LNCAP (cell line): ENCODE results near the gene ALS2CL.

Experiments used
- TF ChIP-seq, protein P1 (sequence below): fragments of 450-650 bp; IDR thresholded peaks from 2 replicates; pipeline ENCODE4 v1.5.1; 2017; ENCODE audit warnings: mild to moderate bottlenecking

Gene ALS2CL

DNA sequence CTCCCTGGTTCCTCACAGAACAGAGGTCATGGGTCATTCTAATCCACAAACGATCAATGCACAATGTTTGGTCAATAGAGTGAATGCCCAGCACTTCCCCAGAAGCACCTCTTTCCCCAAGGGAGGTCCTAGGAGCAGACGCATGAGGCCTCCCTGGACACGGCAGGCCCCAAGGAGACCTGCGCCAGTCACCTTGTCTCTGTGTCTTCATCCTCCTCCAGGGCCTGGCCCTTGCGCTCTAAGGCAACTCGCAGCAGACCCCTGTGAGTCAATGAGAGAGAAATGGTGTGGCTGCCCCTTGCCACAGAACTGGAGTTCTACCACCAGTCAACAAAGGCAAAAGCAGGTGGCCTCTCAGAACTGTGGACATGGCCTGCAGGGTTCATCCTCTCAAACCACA, 18.1 kb downstream of the ALS2CL start:
- TF ChIP-seq, protein P1, sequence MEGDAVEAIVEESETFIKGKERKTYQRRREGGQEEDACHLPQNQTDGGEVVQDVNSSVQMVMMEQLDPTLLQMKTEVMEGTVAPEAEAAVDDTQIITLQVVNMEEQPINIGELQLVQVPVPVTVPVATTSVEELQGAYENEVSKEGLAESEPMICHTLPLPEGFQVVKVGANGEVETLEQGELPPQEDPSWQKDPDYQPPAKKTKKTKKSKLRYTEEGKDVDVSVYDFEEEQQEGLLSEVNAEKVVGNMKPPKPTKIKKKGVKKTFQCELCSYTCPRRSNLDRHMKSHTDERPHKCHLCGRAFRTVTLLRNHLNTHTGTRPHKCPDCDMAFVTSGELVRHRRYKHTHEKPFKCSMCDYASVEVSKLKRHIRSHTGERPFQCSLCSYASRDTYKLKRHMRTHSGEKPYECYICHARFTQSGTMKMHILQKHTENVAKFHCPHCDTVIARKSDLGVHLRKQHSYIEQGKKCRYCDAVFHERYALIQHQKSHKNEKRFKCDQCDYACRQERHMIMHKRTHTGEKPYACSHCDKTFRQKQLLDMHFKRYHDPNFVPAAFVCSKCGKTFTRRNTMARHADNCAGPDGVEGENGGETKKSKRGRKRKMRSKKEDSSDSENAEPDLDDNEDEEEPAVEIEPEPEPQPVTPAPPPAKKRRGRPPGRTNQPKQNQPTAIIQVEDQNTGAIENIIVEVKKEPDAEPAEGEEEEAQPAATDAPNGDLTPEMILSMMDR = no peak

DNA sequence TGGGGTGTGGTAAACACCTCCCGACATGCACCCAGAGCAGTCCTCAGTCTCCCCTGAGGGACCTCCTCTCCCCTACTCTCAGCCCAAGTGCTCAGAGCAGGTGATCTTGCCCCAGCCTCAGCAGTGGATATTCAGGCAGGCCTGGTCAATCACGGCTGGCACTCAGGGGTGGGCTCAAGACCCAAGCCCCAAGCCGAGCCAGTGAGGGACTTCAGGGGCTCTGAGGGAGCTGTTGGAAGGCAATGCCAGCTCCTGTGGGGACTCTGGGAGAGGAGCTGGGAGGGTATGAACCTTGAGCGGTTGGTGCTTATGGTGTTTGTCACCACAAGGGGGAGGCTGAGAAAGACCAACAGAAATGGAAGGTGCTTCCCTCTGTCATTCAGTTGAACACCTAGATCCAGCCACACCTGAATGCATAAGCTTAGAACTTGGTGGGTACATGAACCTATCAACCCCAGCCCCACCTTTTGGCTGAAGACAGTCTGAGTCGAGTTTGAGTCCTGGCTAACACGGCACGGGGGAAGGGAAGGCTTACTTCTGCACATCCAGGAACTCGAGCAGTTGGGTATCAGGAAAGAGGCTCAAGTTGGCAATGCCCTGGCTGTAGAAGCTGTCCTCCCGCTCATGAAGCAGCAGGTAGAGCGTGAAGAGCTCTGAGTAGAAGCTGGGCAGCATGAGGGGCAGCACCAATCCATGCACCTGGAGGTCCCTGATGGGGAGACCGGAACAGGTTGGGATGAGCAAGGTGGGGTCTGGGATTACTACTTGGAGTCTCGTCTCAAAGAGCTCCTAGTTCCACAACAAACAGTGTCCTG, 19.2 kb downstream of the ALS2CL start:
- TF ChIP-seq, protein P1 = 0 out of 2 replicates have a peak, but pooled peaks have one; percentile 11

DNA sequence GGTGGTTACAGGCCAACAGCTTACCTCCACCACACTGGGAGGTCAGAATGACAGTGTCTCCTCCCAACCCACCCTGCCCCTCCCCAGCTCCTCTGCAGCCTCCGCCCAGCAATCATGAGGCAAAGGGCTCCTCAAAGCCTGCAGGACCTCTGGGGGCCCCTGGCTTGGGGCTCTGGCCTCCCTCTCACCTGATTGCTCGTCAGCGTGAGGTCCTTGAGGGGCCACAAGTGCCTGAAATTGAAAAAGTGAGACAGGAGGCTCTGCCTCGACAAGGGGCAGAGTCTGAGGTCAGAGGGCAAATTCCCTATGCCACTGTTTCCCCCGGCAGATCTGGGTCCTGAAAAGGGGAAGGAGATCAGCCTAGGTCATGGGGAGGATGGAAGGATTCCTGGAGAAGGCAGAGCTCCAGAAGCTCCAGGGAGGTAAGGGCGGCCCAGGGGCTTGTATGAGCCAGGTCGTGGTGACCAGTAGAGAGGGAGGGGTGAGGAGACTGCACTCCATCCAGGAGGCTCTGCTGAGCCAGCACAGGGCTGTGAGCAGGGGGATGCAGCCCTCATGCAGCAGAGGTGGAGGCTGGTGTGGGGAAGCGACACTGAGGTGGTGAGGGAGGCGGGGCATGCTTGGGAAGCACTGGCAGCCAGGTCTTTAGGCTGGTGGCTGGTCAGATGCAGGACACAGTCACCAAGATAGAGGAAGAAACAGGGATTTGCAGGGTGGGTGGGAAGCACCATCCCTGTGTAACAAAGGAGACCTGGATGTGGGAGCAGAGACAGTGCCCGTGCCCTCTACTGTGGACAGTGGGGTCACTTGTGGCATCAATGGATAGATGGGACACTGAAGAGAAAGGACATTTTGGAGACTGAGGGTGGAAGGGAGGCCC, 20.1 kb downstream of the ALS2CL start:
- TF ChIP-seq, protein P1 = no peak

DNA sequence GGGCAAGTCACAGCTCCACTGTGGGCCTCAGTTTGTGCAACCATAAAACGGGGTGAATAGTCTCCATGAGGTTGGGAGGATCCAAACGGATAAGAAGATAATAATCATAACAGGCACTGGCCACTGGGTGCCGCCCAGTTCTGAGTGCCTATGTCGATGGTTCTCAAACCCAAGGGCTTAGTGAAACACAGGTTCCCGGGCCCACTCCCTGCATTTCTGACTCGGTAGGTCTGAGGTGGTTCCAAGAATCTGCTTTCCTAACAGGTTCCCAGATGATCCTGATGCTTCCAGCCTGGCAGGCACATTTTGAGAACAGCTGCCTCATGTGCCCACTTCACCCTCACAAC, 21.2 kb downstream of the ALS2CL start:
- TF ChIP-seq, protein P1 = no peak

DNA sequence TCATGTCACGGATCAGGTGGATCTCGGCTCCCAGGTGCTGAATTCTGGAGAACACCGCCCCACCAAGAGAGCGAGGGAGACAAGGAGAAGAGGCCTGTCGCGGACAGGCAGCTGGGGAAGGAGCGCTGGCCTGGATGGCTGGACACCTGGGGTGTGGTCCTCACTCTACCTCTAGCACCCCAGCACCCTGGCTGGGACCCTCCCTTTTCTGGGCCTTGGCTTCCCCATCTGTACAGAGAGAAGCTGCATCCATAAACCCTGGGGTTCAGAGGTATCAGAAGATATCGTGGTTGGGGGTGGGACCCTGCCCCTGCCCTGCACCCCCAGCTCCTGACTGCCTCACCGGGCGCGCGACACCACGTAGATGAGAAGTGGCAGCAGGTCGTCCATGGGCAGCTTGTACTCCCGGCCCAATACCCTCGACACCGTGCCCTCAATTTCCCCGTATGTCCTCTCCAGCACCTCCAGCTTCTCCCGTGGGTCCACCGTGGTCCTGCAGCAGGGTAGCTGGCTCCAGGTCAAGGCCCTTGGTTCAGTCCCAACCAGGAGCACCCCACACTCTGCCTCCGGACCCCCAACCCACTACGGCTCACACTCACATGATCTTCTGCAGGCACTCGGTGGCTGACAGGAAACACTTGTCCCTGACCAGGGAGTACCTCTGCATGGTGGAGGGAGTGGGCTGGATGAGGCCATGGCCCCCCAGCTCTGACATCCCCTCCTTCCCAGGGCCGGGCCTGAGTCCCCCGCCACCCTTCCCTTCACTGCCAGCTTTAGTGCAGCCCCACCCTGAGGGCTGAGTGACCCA, 21.7 kb downstream of the ALS2CL start:
- TF ChIP-seq, protein P1 = no peak

DNA sequence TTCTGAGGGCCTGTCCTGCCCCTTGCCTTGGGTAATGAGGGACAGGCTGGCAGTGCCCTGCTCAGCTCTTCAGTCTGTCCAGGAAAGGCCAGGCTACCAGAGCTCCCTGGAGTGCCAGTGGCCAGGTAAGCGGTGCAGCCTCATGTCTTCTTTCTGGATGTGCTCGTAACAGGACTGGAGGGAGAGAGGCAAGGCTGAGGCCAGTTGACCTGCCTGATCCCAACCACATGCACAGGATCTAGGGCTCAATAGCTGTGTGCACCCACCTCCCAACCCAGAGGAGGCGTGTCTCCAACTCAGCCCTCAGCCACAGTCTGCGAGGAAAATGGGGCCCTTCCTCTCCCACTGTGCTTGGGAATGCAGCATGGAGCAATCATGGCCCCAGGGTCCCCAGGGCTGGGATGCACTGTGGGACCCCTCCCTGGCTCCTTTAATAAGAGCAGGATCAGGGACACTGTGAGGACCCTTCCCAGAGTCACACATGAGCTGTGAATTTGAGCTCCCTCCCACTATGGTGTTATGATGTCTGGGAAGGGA, 22.5 kb downstream of the ALS2CL start:
- TF ChIP-seq, protein P1 = no peak
